T1000 (cell line): Measurements from ENCODE around the gene DCC.

Source experiments
- DNase-seq: peaks from one replicate; lab custom pipeline; 2025; ENCODE audit warnings: mixed read lengths; lab: John Stamatoyannopoulos, UW

The DCC gene

DNA sequence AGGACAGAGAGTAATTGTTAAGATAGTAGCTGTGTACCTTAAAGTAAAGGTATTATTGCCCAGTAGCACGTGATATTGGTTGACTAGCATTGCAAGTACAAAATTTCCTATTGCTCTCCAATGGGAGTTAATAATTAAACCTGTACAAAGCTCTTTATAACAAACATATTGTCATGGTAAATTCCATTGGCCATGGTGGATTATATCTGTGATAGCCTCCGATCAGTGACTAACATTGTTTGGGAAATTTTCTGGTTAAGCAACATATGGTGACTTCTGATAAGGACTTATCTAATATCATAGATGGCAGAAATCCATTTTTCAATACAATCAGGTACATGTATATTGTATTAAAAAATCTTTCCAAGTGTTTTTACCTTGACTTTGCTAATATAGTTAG lies 360.8 kb downstream of the DCC start:
- no peak for DNase-seq

DNA sequence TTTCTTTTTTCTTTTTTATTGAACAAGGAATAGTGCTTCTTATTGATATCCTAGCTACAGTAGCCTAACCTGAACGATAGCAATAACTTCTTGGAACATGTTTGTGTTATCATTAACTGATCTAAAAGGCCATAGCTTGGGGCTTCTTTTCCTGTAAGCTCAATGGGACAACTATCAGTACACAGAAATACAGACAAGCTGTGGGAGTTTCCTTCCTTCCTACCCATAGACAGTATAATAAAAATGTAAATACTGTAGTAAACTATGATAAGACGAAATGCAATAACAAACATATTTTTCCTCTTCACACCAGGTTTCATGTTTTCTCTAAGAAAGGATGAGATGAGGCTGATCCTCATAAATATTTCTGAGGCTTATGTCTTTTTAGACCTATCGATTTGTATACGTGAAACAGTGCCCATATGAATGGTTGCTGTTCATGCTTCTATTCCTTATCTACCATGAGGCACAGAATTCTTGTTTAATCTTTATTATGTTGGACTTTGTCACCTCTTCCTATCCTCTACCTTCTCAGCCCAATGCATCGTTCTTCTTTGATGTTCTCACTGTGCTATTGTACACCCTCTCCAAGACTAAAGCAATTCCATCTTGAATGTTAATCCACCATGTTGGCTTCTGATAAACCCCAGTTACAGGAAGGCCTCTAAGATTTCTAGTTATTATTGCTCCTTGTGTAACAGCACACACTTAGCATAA lies 361.4 kb downstream of the DCC start:
- DNase-seq: no peak

DNA sequence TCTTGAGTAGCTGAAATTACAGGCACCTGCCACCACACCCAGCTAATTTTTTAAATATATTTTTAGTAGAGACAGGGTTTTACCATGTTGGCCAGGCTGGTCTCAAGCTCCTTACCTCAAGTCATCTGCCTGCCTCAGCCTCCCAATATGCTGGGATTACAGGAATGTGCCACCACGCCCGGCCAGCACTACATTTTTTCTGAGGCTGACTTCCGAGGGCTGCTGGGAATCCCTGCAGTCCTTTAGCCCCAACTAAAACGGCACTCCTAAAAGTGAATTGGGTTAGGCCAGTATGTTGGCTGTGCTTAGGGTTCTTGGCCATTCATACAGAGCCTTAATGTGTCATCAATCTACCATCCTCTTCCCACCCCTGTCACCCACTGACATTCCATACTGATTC lies 375.4 kb downstream of the DCC start:
- DNase-seq: no peak

DNA sequence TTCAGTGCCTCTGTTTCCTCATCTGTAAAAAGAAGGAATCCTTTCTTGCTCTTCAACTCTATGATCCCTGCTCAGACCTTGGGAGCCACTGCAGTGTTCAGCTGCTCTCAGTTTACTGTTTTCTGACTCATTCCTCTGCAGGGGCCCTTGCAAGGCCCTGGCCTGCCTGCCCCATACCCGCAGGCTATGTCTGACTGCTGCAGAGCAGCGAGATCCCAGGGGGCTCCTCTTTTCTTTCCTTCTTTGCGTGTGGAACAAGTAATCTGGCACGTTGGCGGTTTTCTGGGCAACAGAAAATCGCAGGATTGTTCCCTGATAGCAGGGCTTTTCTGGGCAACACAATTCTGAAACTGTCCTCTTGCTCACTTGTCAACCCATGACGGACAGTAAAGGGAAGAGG lies 376.0 kb downstream of the DCC start:
- no peak for DNase-seq

DNA sequence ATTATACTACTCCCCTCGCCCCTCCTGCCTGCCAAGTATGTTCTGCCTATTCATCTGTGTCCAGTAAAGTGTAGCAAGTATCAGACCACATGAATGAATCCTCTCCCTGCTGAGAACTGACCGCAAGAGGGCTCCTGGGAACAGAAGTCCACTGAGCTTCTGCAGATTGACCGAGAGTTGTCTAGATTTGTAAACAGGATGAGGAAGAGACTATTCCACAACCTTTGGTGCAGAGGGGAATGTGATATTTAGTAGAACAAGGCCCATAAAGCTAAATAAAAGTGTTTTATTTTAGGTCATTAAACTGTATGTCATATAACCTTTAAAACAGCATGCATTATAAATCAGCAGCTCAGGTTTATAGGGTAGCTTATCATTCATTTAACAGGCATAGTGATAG lies 377.0 kb downstream of the DCC start:
- no peak for DNase-seq

DNA sequence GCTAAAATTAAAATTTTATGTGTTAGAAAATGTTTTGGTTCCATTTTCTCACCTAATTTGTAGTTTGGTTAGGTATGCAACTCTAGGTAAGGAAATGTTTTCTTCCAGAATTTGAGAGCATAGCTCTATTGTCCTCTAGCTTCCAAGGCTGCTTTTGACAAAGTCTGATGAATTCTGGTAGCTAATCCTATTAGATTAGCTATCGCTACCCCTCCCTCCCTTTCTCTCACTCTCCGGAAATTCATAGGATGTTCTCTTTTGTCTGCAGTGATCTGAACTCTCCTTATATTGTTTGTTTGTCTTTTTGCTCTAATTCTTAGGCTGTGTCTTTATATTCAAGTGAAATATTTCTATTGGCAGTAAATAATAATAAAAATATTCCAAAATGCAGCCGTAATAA lies 382.9 kb downstream of the DCC start:
- no peak for DNase-seq

DNA sequence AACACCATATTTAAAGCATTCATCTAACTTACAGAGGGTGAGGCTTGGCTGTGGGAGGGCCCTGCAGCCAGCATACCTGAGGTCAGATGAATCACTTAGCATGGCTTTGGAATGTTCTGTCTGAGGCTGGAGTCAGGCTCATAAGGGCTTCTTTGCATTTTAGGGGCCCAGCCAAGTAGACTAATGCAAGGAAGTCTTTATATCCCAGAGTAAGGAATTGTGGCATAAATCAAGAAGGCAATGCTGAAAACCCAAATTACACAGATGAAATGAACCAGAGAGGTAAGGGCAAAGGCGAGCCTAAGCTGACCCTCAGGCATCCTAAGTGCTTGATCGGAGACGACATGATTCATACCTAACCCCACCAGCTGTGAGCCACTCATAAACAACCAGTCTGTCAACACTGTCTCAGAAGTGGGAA lies 383.6 kb downstream of the DCC start:
- no peak for DNase-seq

DNA sequence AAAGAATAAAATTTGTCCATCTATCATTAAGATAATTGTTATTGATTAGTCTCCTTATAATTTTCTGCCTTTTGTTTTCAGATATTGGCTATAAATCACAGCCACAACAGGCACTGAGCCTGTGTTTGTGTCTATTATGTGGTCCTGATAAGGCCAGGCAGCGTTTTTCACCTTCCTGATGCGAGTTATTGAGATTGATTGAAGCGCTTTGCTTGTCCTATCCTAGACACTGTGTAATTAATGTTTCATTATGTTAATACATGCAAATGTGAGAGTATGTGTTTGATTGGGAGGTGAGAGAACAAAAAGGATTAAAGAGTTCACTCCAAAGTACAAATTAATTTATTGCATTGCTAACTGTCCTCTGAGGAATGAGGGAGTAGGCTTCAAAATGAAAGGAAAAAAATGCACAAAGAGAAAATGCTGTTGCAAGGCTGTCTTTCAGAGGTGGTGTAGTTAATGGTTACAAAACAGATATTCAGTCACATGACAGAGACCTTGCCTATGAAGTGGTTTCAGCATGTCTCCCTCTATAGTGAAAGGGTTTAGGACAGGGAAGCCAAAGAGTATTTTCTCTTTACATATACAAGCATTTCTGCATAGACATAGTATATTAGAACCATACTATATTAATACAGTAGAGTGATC lies 391.1 kb downstream of the DCC start:
- DNase-seq: no peak

DNA sequence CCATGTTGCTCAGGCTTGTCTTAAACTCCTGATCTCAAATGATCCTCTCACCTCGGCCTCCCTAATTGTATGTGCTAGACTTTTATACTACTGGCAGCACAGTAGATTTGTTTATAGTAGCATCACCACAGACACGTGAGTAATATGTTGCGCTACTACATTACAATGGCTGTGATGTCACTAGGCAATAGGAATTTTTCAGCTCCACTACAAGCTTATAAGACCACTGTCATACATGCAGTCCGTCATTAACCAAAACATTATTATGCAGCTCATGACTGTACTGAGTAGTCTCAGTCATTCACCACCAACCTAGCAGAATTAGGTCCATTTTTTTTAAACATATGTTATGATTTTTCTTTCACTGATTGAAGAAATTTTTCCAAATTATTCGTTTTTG lies 398.9 kb downstream of the DCC start:
- DNase-seq: no peak

DNA sequence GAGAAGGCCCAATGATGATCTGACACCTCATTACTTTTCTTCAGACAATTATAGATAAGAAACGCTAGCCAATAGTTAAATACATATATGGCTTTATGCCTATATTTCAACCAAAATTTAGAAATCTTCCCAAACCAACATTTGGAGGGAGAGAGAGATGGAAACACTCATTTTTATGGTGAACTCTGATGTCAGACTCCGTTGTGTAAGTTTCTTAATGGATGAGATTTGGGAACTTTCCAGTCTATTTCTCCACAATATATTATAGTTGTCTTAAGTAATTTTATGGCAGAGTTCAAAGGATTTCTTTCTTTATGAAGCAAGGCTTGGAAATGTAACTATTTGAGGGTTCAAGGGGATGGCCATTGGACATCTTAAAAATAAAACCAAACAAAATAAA lies 407.0 kb downstream of the DCC start:
- no peak for DNase-seq

DNA sequence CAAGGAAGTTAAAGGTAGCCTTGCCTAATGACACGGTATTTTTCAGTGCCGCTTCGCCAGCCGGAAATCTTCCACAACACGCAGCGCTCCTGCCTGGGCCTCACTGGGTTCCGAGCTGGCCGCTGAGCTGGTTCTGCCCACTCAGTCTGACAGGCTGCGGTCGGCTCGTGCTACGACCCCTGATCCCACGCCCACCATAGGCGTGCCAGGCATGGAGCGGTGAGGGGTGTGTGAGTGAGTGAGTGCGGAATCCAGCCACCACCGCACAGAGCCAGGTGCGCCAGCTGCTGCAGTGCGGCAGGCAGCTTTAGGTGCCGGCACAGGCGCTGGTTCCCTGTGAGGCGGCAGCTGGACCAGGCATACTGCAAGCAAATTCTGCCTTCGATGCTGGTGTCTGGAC lies 407.9 kb downstream of the DCC start:
- no peak for DNase-seq

DNA sequence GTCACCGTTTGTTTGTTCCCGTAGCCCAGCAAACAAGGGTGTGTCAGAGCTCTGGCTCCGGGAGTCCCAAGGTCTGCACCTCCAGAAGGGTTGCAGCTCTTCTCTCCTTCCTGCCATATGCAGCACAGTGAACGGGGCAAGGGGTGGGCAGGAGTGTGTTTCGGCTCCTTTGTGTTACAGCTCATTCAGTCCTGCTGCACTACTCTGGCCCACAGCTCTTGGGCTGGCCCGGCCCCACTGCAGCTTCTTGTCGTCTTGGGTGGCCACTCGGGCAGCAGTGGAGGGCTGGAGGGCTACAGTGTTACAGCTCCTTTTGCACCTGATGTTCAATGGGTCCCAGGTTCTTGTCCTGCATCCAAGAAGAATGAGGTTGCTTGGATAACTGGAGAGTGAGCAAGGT lies 408.3 kb downstream of the DCC start:
- no peak for DNase-seq

DNA sequence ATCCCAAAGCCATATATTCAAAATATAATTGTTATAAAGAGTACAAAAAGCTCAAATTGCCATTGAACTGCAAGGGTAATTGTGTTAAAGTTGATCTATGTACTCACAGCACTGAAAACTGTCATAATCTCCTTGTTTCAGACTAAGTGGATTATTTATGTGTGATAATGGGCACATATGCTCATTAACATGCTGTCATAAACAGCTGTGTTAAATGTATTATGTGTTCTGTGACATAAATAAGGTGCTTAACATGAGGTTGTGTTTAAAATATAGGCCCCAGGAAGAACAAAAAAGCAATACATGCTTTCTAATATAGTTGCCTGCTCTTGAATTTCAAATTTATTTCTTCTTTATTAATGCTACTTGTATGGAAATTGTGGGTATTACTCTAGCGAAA lies 409.5 kb downstream of the DCC start:
- no peak for DNase-seq

DNA sequence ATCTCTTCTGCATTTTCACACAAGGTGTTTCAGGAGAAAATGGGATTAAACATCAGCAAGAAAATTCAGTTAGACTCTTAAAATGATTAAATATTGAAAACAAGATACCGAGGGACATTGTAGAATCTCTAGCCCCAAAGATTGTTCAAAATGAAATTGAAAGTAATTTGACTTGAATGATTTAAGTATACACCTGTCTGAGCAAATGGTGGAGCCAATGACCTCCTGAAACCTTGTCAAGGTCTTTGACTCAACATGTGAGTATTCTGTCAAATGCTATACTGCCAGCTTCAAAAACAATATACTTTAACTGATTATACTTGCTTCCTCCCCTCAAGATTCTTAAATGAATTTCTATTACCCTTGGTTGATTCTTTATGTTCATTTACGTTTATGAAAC lies 411.0 kb downstream of the DCC start:
- no peak for DNase-seq

DNA sequence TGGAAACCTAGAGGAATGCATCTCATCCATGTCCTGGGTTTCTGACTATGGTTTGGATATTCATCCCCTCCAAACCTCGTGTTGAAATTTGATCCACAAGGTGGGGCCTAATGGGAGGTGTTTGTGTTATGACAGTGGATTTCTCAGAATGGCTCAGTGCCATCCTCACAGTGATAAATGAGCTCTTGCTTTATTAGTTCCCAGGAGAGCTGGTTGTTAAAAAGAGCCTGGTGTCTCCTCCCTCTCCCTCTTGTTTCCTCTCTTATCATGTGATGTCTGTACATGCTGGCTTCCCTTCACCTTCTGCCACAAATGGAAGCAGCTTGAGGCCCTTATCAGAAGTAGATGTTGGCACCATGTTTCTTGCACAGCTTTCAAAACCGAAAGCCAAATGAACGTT lies 424.3 kb downstream of the DCC start:
- no peak for DNase-seq

DNA sequence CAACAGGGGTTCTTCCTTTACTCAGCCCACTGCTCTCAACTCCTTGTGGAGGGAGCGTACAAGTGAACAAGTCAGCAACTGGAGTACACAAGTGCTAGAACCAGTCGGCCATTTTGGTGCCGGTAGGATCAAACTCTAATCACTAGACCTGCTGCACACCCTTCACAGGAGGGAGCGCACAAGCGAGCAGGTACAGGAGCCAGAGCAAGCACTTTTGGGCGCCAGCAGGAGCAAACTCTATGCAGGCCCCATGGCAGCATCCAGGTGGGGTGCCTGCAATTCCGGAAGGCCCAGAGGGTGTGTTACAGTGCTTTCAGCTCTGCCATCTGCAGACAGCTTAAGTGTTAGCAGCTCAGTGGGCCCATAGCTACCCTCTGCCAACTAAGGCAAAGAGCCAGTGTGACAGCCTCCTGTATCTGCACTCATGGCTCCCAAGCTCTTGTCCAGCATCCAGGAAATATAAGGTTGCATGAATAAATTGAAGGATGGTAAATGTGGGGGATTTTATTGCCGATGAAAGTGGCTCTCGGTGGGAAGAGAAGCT lies 426.1 kb downstream of the DCC start:
- no peak for DNase-seq

DNA sequence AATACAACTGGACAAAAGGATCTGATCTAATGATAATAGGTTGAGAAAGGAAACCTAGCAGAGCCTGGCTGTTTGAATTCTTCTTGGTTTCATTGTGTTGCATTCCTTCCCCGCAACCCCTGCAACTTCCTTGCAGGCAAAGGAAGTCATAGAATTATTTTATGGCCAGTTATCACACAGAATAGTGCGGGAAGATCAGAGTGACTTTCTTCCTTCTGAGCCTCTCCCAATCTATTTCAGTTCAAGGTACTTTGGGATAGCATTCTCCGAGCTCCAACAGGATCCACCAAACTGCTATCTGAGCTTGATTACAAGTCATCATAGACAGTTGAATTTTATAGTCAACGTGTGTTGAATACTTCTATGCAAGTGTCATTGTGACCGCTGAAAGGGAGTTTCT lies 441.1 kb downstream of the DCC start:
- DNase-seq: no peak

DNA sequence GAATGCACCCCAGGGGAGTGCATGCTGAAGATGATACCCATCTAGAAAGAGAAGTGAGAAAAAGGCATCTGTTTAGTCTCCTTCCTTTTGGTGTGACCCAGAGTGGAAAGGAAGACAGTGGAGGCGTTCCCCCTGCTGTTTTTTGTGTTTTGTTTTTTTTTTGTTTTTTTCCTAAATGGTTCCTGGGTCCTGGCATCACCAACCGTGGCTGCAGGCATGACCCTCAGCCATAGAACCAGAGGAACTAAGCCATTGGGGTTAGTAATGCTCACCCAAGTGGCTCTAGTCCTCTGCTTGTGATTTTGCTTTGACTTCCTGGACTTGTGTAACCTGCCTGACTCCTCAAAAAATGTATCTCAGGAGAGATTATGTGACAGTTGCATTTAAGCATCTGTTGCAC lies 451.3 kb downstream of the DCC start:
- DNase-seq: no peak

DNA sequence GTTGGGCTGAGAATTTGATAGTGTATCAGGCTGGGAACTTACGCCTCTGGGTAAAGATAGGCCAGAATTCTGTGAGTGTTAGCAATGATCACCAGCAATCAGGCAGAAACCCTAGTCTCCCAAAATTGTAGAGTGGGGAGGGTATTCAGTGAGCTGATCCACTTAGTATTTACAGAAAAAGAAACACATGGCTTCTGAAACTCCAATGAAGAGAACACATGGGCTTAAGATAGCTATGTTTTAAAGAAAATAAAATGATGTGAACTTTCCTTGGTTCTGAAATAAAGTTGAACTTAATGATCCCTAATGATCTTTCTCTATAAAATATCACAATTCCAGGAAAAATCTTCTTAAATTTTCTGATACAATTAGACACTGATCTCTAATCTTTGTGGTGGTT lies 472.8 kb downstream of the DCC start:
- DNase-seq: no peak

DNA sequence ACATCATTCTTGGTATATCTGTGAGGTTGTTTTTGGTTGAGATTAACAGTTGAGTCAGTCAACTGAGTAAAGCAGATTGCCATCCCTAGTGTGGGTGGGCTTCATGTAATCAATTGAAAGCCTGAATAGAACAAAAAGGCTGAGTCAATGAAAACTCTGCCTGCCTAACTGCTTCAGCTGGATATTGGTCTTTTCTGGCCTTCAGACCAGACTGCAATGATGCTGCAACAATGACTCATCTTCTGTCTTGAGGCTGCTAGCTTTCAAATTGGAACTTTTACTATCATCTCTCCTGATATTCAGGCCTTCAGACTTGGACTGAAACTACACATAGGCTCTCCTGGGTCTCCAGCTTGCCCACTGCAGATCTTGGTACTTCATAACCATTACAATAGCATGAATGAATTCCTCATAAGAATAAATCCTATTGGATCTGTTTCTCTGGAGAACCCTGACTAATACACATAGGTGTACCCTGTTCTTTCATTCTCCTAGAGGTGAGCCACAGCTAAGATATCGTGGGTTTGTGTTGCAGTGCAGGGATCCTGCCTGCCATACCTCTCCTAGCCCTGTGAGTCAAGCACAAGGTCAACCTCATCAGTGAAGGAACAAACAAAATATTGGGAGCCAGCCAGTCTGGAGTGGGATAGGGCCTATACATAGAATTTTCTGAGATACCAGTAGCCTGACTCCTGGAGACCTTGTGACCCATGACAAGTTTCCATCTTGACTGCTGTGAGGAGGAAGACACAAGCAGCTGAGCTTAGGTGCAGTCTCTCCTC lies 473.8 kb downstream of the DCC start:
- no peak for DNase-seq

DNA sequence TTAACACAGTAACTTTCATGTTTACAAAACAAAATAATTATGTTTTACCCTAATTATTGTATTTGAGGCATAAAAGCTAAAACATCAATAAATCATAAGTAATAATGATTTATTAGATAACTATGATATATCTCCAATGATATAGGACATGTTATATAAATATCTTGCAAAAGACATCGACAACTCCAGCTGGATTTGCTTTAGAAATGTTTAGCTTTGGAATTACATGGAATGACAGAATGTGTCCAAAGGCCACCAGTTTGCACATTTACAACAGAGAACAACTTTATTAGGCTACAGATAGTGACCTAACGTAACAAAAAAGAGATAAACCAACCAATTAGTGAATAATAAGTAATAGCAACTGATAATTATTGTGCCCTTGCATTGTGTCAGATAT lies 475.7 kb downstream of the DCC start:
- no peak for DNase-seq

DNA sequence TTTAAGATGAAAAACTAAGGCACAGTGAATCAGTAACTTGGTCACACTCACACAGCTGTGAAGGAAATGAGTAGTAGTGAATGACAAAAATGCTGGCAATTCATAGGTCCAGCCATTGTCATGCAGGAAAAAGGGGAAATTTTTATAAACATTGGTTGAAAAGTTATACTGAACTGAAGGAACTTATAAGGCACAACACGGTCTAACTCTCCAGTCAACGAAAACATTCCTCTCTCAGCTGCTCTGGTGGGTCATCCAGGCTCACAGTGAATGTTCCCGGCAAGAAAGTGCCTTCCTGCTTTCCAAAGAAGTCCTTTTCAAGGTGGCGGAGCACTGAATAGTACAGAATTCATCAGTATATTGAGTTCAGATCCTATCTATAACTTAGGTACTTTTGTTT lies 476.1 kb downstream of the DCC start:
- no peak for DNase-seq

DNA sequence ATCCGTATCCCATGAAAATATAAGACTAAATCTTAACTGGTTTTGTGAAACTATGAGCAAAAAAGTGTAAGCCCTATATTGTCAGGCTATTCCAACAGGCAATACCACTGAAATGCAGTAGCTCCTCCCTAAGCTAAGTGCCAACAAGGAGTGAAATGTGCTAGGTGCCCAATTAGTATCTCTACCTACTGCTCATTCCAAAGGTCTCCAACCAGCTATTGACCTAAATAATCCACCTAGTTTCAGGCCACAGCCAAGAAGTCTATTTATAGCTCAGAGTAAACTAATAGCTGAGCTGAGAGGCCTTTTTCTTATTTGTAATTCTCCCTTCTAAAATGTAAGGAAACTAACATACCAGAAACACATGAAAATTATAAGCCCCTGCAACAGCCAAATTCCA lies 482.2 kb downstream of the DCC start:
- DNase-seq: no peak
